Hepatic stellate cell (primary cell): ENCODE data around the gene PGAP3.
A peak's percentile ranks its signal among the peaks of the same experiment; 100 is the strongest.

ENCODE experiments used
- DNase-seq: peaks from one replicate; pipeline ENCODE4 v3.0.0; 2011; ENCODE audit warnings: low spot score

PGAP3 gene

GRCh38 chr17:39660397-39661385, 27.2 kb downstream of the PGAP3 start:
- no peak for DNase-seq

- DNase-seq = no peak
Observed at GRCh38 chr17:39660011-39660360, 27.9 kb downstream of the PGAP3 start.

GRCh38 chr17:39659279-39660010, 28.4 kb downstream of the PGAP3 start:
- no peak for DNase-seq

- DNase-seq = no peak
Observed at GRCh38 chr17:39658760-39659159, 29.1 kb downstream of the PGAP3 start.

- no peak for DNase-seq
Observed at GRCh38 chr17:39658346-39658745, 29.5 kb downstream of the PGAP3 start.

- DNase-seq = no peak
Observed at GRCh38 chr17:39655105-39655504, 32.8 kb downstream of the PGAP3 start.

- DNase-seq = peak; percentile 89
Observed at GRCh38 chr17:39653662-39654331, 34.1 kb downstream of the PGAP3 start.

GRCh38 chr17:39653316-39653661, 34.6 kb downstream of the PGAP3 start:
- no peak for DNase-seq

GRCh38 chr17:39652587-39653315, 35.1 kb downstream of the PGAP3 start:
- DNase-seq = no peak

GRCh38 chr17:39651923-39652586, 35.8 kb downstream of the PGAP3 start:
- no peak for DNase-seq

- DNase-seq = no peak
Observed at GRCh38 chr17:39650121-39650579, 37.7 kb downstream of the PGAP3 start.

- DNase-seq = no peak
Observed at GRCh38 chr17:39648616-39649366, 39.1 kb downstream of the PGAP3 start.

- DNase-seq = no peak
Observed at GRCh38 chr17:39647256-39647655, 40.6 kb downstream of the PGAP3 start.

- DNase-seq = no peak
Observed at GRCh38 chr17:39643271-39643670, 44.6 kb downstream of the PGAP3 start.

- DNase-seq = no peak
Observed at GRCh38 chr17:39642291-39643074, 45.4 kb downstream of the PGAP3 start.

- DNase-seq = no peak
Observed at GRCh38 chr17:39641883-39642282, 46.0 kb downstream of the PGAP3 start.

- no peak for DNase-seq
Observed at GRCh38 chr17:39641097-39641496, 46.8 kb downstream of the PGAP3 start.

- no peak for DNase-seq
Observed at GRCh38 chr17:39640591-39641031, 47.2 kb downstream of the PGAP3 start.

- DNase-seq = no peak
Observed at GRCh38 chr17:39639566-39640458, 48.0 kb downstream of the PGAP3 start.
